Activated naive CD8-positive, alpha-beta T cell treated with anti-CD3 and anti-CD28 coated beads for 36 hours (primary cell): ENCODE measurements around the gene NUDT4B. TPM values are rescaled to one million over a fixed set of nuclear protein-coding genes. Genes with fewer than 3 reads are reported as not detected.
"Not testable (repeated sequence)": the region's sequence is repeated elsewhere in the genome, so short reads cannot be mapped to it uniquely, and the experiment has no call there.

ENCODE experiments used
- DNase-seq: peaks from one replicate; pipeline ENCODE4 v3.0.0; 2021
- H3K27ac Mint-ChIP-seq: one replicate; pipeline ENCODE4 v1.8.0; 2022; ENCODE audit warnings: mild to moderate bottlenecking, moderate library complexity, mixed read lengths
- H3K27me3 Mint-ChIP-seq: one replicate; pipeline ENCODE4 v1.8.0; 2022; ENCODE audit warnings: mild to moderate bottlenecking, mixed read lengths
- H3K36me3 Mint-ChIP-seq: one replicate; pipeline ENCODE4 v1.8.0; 2021; ENCODE audit warnings: mild to moderate bottlenecking, mixed read lengths
- H3K4me1 Mint-ChIP-seq: one replicate; pipeline ENCODE4 v1.8.0; 2021; ENCODE audit warnings: mixed read lengths
- H3K4me3 Mint-ChIP-seq: one replicate; pipeline ENCODE4 v1.8.0; 2022; ENCODE audit warnings: mild to moderate bottlenecking, moderate library complexity, mixed read lengths
- H3K9me3 Mint-ChIP-seq: one replicate; pipeline ENCODE4 v1.8.0; 2022; ENCODE audit warnings: mixed read lengths
- total RNA-seq, 2 experiments: library from RNA; stranded (reverse); gene quantifications; one replicate each; pipeline ENCODE4 v1.2.3, GENCODE V29; 2021

The NUDT4B gene
- total RNA-seq, 2 experiments from 2014 or later, result 0.56 to 1.4 TPM

DNA sequence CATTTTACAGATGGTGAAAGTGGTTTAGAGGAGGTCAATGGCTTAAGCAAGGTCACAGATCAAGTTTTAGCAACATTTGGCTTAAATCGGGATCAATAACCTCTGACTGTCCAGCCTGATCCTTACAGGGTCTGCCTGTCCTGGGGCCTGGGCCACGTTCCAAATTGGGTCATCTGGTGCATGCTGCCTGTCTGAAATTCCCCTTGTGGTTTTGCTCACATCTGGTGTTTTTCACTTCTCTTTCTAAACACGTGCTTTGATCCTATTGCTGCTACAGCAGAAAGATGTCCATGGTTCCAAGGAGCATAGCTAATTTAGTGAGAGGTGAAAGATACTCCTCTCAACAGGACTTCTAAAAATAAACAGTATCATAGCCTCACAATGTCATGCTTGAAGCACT, 19.4 kb upstream of the NUDT4B start:
- not testable (repeated sequence) for DNase-seq, H3K36me3 Mint-ChIP-seq, H3K27me3 Mint-ChIP-seq, H3K4me3 Mint-ChIP-seq, H3K4me1 Mint-ChIP-seq, H3K27ac Mint-ChIP-seq, H3K9me3 Mint-ChIP-seq

GRCh38 chr1:148729541-148729940, 19.0 kb upstream of the NUDT4B start:
- not testable (repeated sequence) for H3K36me3 Mint-ChIP-seq, DNase-seq, H3K4me3 Mint-ChIP-seq, H3K27ac Mint-ChIP-seq, H3K9me3 Mint-ChIP-seq, H3K27me3 Mint-ChIP-seq, H3K4me1 Mint-ChIP-seq

DNA sequence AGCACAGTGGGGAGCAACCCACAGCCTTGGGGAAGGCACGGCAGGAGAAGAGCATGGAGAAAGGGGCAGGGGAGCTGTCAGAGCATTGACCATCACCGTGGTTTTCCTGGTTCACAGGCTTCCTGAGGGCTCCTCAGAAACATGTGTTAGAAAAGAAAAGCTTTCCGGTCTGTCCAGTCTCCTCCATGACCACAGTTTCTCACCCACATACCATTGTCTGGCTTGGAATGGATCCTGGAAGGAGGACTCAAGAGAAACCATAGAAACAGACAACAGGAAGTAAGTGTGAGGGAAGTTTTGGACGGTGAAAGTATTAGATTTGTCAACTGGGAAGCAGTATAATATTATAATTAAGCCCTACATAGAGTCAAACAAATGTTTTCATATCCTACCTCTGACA, 16.3 kb upstream of the NUDT4B start:
- not testable (repeated sequence) for DNase-seq

GRCh38 chr1:148733585-148734310, 14.8 kb upstream of the NUDT4B start:
- not testable (repeated sequence) for H3K9me3 Mint-ChIP-seq, H3K4me1 Mint-ChIP-seq, H3K27me3 Mint-ChIP-seq, H3K4me3 Mint-ChIP-seq, H3K27ac Mint-ChIP-seq, H3K36me3 Mint-ChIP-seq, DNase-seq

More for the DNA sequence above, 16.3 kb upstream of the NUDT4B start:
- H3K27ac Mint-ChIP-seq, H3K9me3 Mint-ChIP-seq, H3K27me3 Mint-ChIP-seq, H3K4me1 Mint-ChIP-seq, H3K4me3 Mint-ChIP-seq, H3K36me3 Mint-ChIP-seq: not testable (repeated sequence)

- H3K27ac Mint-ChIP-seq, H3K36me3 Mint-ChIP-seq, H3K9me3 Mint-ChIP-seq, H3K4me1 Mint-ChIP-seq, H3K27me3 Mint-ChIP-seq, DNase-seq, H3K4me3 Mint-ChIP-seq: not testable (repeated sequence)
Measured at GRCh38 chr1:148734311-148734662, 14.3 kb upstream of the NUDT4B start.

GRCh38 chr1:148735538-148735937, 13.0 kb upstream of the NUDT4B start:
- H3K4me3 Mint-ChIP-seq, H3K4me1 Mint-ChIP-seq, DNase-seq, H3K36me3 Mint-ChIP-seq, H3K9me3 Mint-ChIP-seq, H3K27me3 Mint-ChIP-seq, H3K27ac Mint-ChIP-seq: not testable (repeated sequence)

GRCh38 chr1:148738667-148739066, 9.9 kb upstream of the NUDT4B start:
- H3K27me3 Mint-ChIP-seq, H3K9me3 Mint-ChIP-seq, H3K4me3 Mint-ChIP-seq, DNase-seq, H3K4me1 Mint-ChIP-seq, H3K27ac Mint-ChIP-seq, H3K36me3 Mint-ChIP-seq: not testable (repeated sequence)

GRCh38 chr1:148743200-148743599, 5.4 kb upstream of the NUDT4B start:
- not testable (repeated sequence) for H3K9me3 Mint-ChIP-seq, H3K27me3 Mint-ChIP-seq, H3K4me3 Mint-ChIP-seq, DNase-seq, H3K27ac Mint-ChIP-seq, H3K4me1 Mint-ChIP-seq, H3K36me3 Mint-ChIP-seq

DNA sequence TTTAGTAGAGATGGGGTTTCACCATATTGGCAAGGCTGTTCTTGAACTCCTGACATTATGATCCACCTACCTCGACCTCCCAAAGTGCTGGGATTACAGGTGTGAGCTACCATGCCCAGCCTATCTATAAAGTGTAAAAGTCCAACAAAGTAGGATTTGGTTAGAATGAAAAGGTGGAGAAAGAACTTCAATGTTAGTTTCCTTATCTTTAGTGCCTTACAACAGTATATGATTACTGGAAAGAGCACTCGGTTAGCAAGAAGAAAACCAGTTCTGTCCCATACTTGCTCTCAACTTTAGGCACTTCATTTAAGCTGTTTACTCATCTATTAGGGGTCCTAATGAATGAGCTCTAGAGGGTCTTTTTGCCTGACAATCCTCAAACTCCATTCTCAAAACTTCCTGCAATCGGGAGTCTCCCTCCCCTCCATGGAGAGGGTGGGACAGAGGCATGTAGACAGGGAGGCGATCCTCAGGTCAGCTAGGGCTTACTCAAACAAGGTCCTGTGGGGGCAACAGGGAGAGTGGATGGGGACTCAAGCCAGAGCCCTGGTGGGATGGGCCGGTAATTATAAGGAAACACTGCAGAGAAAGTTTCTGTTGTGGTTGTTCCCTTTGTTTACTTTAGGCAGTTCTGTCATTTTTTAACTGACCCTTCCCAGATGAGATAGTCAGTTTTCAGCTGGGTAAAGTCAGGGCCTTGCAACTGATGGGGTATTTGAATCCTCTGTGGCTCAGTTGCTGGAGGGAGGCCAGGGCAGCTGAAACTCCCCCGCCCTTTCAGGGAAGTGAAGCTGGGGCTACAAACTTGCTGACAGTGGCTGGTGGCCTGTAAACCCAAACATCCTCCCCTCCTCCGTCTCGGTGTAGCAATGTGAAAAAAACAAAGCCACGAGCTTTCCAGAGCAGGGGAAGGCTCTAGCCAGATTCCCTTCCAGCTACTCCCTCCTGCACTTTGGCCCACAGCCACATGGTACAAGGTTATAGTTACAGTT, 4.6 kb upstream of the NUDT4B start:
- H3K27me3 Mint-ChIP-seq, H3K4me3 Mint-ChIP-seq, H3K27ac Mint-ChIP-seq, H3K4me1 Mint-ChIP-seq, H3K36me3 Mint-ChIP-seq, DNase-seq, H3K9me3 Mint-ChIP-seq: not testable (repeated sequence)

GRCh38 chr1:148749335-148749681, 734 bp downstream of the NUDT4B start:
- not testable (repeated sequence) for H3K9me3 Mint-ChIP-seq, H3K27me3 Mint-ChIP-seq, DNase-seq

DNA sequence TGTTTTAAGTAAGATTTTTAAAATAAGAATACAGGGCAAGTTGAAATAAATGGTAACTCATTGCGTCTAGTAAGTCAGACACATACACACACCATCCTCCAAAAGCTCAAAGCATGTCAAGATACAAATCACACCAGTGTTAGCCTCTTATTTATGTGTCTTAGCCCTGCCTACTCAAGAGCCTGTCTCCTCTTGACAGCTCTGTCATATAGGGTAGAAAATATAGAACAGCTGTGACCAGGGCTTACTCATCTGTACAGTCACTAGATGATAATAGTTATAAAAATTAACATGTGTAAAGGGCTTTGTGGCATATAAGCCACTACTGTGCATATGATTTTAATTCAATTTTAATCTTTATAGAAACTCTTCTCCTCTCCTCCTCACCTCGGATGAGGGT, 7.7 kb downstream of the NUDT4B start:
- not testable (repeated sequence) for DNase-seq, H3K9me3 Mint-ChIP-seq, H3K4me1 Mint-ChIP-seq, H3K27me3 Mint-ChIP-seq, H3K36me3 Mint-ChIP-seq, H3K27ac Mint-ChIP-seq, H3K4me3 Mint-ChIP-seq

More at GRCh38 chr1:148749335-148749681, 734 bp downstream of the NUDT4B start:
- H3K36me3 Mint-ChIP-seq, H3K4me1 Mint-ChIP-seq, H3K4me3 Mint-ChIP-seq, H3K27ac Mint-ChIP-seq: not testable (repeated sequence)

DNA sequence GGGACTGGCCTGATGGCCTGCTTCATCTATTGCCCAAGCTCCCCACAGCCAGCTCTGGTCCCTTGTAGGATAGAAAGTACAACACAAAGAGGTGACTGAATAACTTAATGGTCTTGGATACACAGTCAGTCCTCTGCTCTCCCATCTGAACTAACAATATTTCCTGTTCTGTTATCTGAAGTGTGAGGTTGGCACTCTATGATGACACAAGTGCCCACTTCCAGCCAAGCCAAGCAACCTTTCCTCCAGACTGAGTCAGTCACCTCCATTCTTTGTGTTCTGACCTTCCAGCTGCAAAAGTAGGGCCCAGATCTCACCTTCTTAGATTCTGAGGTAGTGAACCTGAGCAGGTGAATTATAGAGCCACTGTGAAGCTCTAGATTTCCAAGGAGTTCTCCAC, 8.9 kb downstream of the NUDT4B start:
- not testable (repeated sequence) for H3K4me1 Mint-ChIP-seq, H3K4me3 Mint-ChIP-seq, H3K27me3 Mint-ChIP-seq, DNase-seq, H3K9me3 Mint-ChIP-seq, H3K36me3 Mint-ChIP-seq, H3K27ac Mint-ChIP-seq

GRCh38 chr1:148758412-148758811, 9.8 kb downstream of the NUDT4B start:
- H3K27ac Mint-ChIP-seq, H3K4me1 Mint-ChIP-seq, H3K27me3 Mint-ChIP-seq, DNase-seq, H3K9me3 Mint-ChIP-seq, H3K4me3 Mint-ChIP-seq, H3K36me3 Mint-ChIP-seq: not testable (repeated sequence)

DNA sequence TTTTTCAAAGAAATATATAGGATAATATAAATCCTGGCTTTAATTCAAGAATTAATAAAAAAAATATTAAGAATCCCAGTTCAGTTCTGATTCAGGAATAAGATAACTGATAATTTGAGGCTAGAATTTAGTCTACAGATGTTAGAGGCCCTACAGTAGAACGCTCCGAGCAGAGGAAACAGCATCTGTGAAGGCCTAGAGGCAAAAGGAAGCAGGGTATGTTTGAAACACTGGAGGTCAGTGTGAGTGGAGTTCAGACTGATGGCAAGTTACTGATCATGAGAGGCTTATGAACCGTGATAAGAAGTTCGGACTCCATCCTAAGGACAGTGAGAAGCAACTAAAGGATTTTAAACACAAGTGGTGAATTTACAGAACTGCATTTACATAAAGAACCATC, 10.4 kb downstream of the NUDT4B start:
- H3K4me1 Mint-ChIP-seq, DNase-seq, H3K4me3 Mint-ChIP-seq, H3K36me3 Mint-ChIP-seq, H3K27ac Mint-ChIP-seq, H3K9me3 Mint-ChIP-seq, H3K27me3 Mint-ChIP-seq: not testable (repeated sequence)

DNA sequence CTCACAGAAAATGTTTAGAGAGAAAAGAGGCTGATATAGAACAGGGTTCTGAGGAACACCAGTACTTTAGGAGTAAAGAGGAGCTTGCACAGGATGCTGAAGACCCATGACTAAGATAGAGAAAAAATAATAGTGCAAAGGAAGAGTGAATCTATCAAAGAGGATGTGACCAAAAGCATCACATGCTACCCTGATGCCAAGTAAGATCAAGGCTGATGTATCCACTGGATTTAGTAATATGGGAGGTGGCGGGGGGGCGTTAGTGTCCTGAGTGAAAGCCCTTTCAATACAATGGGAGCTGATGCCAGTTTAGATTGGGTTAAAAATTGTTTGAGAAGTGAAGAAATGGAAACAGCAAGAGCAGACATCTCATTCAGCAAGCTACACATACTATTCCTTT, 11.2 kb downstream of the NUDT4B start:
- not testable (repeated sequence) for H3K27me3 Mint-ChIP-seq, H3K27ac Mint-ChIP-seq, H3K4me1 Mint-ChIP-seq, H3K9me3 Mint-ChIP-seq, H3K36me3 Mint-ChIP-seq, DNase-seq, H3K4me3 Mint-ChIP-seq

GRCh38 chr1:148760206-148760605, 11.6 kb downstream of the NUDT4B start:
- H3K4me1 Mint-ChIP-seq, DNase-seq, H3K36me3 Mint-ChIP-seq, H3K9me3 Mint-ChIP-seq, H3K27me3 Mint-ChIP-seq, H3K27ac Mint-ChIP-seq, H3K4me3 Mint-ChIP-seq: not testable (repeated sequence)
